ENCODE data around the gene MACF1.
"Not testable (repeated sequence)": the region's sequence is repeated elsewhere in the genome, so short reads cannot be mapped to it uniquely, and the experiment has no call there.

Gene MACF1

DNA sequence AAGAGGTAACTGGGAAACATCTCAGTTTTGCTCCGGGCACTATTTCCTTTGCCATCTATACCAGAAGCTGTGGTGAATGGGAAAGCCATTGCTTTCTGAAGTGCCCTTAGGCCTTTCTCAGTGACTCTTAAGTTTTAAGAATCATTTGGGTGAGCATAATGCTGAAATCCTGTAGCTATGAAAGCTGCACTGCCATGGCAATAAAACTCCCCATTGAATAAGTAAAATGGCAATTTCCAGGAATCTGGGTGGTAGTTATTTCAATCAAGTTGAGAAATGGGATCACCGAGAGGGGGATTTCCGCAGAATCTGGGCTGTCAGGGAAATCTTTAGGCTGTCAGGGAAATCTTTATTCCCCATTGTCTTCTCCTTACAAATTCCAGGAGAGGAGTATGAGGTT, 26.8 kb upstream of the MACF1 start:
- no peak for DNase-seq (ENCODE audit: low read depth in 2 of 2)

DNA sequence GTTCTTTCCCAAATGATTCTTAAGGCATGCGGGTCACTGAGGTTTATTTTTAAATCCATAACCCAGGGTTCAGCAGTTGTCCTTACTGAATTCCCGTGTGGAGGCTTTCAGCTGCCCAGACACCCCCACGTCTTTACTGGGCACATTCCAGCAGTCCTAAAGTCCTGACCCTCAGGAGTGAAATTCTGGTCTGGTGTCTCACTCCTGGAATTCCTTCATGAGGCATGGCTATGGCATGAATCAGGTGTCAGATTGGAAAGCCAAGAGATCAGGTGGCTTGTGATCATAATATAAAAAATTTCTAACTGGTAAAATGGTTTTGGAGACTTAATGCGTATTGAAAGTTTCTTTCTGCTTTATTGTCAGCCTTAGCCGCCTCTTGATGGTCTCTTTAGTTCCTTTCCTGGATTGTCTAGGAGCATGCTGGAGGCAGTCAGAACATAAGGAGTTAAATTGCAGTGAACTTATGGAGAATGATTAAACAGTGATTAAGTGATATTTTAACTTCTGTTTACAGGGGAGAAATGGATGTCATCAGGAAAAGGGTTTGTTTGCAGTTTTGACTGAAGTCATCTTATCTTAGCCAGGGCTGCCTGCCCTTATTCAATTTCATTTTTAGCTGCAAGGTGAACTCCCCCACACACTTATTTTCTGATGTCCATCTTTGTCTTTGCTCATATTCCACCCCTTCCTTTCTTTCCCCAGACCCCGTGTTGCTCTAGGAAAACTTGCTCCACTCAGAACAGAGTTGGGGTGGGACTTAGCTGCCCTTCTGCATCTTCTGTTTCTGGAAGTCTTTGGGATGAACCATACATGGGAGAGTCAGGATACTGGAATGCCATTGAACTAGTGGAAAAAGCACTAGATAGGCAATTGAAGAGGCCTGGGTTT, 25.7 kb upstream of the MACF1 start:
- DNase-seq (ENCODE audit: low read depth in 2 of 2), result no peak

DNA sequence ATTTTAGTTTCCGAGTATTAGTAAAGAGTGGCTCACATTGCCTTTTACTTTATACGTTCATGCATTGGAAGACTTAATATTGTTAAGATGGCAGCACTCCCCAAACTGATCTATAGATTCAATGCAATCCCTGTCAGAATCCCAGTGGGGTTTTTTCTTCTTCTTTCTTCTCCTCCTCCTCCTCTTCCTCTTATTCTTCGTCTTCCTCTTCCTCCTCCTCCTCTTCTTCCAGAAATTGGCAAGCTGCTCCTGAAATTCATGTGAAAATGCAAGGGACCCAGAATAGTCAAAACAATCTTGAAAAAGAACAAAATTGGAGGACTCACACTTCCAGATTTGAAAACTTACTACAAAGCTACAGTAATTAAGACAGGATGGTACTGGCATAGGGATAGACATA, 23.2 kb upstream of the MACF1 start:
- no peak for DNase-seq (ENCODE audit: low read depth in 2 of 2)

DNA sequence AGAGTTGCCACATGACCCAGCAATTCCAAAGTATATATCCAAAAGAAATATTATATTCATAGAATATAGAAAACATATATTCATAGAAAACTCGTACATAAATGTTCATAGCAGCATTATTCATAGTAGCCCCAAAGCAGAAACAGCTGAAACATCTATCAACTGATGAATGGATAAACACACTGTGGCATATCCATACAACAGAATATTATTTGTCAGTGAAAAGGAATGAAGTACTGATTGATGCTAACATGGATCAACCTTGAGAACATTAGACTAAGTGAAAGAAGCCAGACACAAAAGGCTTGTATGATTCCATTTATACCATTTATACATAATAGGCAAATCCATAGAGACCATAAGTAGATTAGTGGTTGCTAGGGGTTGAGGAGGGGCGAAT, 21.7 kb upstream of the MACF1 start:
- DNase-seq (ENCODE audit: low read depth in 2 of 2), result no peak

DNA sequence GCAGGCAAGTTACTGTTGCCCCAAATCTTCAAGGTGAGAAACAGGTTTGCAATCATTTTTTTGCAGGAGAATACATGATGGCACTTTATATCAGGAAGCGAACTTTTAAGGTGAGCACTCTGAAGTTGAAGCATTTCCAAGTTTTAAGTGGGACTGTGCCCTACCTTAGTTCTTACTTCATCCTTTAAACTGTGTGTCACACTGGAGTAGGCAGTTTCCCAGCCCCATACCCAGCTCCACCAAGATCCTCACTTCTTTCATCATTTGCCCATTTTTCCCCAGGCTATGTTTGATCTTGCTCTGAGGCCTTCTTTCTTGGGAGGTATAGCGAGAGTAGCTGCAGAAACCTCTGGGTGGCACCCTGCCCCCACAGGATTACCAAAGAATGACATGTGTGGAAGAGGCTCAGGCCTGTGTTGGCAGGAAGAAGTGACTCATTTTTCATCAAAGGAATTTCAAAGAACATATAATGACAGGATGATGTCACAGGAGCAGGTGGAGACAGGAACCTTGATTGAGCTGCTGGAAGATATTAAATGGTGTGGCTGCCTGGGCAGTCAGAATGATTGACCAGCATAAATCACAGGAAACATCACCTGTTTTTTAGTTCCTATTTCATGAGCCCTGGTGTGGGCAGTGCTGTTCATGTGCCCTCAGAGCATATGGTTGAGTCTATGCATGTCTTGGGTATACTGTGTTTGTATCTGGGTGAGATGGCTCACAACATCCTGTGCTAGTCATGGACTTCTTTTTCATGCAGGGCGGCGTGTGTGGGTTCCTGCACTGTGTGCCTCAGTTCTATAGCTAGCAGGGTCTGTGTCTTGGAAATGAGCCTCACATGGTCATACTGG, 20.8 kb upstream of the MACF1 start:
- peak; percentile 78 to 84 for DNase-seq (ENCODE audit: low read depth in 2 of 2)

DNA sequence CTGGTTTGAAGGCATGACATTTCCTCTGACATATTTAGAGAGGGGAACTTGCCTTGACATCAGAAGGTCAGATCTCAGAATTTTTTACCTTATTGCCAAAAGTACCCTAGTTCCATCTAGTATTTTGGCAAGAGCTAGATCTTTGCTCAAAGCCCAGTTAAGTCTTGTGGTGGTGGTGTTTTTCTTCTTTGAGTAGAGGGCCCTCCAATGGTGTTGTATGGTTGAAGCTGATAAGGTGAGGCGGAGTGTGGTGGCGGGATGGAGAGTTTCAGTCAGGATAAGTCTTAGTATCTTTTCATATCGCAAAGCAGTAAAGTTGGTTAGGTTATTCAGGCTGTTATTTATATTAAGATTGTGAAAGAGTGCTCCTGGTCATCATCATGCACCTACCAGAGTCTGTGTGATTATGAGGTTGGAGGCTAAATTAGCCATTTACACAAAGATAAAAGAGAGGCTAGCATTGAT, 20.1 kb upstream of the MACF1 start:
- DNase-seq (ENCODE audit: low read depth in 2 of 2), result no peak

DNA sequence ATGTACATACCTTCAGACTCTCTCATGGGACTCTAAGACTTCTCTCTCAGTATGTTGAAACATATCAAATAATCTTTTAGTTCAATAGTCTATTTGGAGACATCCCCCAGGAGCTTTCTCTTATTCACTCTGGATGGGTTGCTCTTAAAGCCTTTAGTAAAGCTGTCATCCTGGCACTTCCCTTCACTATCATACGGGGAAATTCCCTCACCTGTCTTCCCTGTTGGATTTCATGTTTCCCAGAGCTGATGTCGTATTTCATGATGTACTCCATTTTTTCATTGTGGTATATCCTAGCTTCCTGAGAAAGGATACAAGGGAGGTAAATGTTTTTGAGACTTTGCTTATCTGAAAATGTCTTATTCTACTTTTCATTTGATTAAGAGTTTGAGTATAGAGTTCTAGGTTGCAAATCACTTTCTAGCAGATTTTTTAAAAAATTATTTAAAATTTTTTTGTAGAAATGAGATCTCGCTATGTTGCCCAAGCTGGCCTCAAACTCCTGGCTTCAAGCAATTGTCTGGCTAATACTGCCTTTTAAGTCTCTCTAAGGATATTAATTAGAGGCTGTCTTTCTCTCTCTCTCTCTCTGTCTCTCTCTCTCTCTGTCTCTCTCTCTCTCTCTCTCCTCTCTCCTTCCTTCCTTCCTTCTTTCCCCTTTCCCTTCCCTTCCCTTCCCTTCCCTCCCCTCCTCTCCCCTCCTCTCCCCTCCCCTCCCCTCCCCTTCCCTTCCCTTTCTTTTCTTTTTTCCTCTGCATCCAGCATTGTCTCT, 17.0 kb upstream of the MACF1 start:
- DNase-seq (ENCODE audit: low read depth in 2 of 2), result no peak

DNA sequence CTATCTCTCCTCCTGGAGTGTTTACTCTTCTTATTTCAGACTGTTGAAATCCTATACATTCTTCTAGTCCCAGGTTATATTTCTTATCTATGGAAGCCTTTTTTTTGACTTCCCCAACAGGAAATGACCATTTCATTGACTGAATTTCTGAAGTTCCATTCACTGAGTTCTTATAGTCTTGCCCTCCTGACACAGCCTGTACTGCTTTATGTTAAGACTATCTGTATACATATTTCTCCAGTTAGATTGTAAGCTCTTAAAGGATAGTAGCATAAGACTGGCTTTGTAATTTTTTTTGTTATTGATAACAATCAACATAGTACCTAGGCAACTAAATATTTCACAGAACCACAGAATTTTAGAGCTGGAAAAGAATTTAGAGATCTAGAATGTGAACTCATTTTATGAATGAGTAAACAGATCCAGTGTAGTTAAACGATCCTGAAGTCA, 14.9 kb upstream of the MACF1 start:
- no peak for DNase-seq (ENCODE audit: low read depth in 2 of 2)

DNA sequence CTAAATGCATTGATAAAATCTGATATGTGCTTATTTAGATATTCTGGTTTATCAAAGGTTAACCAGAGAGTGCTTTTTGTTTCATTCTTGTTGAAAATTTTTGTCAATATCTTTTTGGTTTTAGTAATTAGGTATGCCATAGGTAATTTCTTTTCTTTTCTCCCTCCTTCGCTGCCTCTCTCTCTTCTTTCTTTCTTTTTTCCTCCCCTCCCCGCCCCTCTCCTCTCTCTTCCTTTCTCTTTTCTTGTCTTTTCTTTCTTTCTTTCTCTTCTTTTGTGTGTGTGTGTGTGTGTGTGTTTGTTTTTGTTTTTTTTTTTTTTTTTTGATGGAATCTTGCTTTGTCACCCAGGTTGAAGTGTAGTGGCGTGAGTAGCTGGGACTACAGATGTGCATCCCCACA, 14.4 kb upstream of the MACF1 start:
- DNase-seq (ENCODE audit: low read depth in 2 of 2), result no peak

DNA sequence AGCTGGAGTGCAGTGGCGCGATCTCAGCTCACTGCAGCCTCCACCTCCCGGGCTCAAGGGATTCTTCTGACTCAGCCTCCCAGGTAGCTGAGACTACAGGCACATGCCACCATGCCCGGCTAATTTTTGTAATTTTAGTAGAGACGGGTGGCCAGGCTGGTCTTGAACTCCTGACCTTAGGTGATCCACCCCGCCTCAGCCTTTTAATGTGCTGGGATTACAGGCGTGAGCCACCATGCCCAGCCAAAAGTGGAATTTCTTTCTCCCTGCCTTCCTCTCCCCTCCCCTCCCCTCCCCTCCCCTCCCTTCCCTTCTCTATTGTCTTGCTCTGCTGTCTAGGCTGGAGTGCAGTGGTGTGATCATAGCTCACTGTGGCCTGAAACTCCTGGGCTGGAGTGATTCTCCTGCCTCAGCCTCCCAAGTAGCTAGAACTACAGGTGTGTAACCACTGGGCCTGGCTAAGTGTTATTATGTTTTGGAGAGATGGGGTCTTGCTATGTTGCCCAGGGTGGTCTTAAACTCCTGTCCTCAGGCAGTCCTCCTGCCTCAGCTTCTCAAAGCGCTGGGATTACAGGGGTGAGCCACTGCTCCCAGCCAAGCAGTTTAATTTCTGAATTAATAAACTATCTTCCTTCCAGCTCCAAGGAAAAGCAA, 10.0 kb upstream of the MACF1 start:
- no peak for DNase-seq (ENCODE audit: low read depth in 2 of 2)

DNA sequence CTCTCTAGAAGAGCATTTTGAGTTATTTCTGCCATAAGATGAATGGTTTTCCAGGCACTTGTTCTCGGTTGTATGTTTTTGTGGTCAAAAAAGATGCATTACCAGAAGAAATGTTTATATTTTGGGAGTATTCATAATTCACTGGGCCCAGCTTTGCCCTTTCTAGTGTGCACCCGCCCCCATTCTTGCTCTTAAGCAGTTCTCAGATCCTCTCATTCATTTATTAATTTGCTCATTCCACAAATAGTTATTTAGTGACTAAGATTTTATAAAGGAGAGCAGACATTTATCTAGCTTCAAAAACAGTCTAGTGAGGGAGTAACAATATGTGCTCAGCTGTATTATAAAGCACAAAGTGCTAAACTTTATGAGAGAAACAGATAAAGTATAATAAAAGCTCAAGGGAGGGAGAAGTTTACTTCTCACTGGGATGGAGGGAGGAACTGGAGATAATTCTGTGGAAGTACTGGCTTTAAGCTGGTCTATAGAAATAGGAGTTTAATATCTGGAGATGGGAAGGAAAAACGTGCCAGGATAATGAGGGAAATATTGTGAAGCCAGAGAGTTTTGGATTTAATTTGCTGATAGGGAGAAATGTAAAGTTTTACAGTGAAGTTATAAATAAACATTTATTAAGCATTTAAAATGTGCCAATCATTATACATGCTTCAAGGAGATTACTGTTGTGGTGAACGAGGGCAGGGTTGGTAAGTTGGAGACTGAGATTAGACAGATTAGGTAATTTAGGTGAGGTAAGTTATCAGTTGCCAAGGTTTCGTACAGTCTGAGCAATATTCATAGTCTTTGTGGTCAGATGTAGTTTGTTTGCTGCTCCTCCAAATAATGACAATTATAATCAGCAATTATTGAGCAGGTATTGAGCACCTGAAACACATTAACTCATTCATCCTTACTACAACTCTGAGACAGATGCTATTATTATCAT, 9.1 kb upstream of the MACF1 start:
- no peak for DNase-seq (ENCODE audit: low read depth in 2 of 2)

DNA sequence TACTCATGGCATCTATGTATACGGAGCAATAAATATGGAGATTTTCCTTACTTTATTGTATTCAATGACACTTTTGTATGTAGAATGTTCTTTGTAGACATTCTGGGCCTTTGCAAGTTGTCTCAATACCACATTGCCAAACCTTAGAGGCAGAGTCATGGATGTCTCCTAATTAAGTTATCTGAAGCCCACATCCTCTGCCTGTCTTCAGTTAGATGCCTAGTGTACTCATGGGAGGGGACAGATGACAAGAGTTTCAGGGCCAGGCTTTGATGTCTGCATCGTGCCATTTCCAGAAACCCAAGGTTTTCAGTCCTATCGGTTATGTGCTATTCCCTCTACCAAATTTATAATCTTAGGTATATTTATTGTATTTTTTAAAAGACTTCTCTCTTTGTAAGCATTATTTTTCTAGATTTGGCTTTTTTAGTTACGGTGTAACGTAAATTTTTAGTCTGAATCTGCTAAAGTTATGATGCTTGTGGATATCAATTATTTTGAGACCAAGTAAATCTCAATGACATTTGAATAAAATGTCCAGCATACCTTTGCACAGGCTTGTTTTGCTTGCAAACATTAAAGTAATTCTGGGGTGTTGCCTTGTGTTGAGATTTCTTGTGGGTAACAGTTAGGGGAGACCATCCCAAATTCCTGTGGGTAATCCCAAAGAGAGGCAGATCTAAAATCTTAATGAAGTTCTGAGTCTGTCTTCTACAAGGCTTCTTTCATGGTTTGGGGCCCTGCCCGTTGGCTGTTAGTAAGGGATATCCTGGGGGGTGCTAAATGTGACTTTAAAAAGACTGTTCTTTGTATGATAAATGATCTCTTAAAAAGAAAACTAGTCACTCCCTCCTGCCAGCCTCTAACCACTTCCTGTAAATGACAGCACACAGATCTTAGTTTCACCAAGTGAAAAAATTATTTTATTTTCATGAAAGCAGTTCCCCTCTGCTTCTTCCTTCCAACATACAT, 8.0 kb upstream of the MACF1 start:
- peak; percentile 42 to 66 for DNase-seq (ENCODE audit: low read depth in 2 of 2)

DNA sequence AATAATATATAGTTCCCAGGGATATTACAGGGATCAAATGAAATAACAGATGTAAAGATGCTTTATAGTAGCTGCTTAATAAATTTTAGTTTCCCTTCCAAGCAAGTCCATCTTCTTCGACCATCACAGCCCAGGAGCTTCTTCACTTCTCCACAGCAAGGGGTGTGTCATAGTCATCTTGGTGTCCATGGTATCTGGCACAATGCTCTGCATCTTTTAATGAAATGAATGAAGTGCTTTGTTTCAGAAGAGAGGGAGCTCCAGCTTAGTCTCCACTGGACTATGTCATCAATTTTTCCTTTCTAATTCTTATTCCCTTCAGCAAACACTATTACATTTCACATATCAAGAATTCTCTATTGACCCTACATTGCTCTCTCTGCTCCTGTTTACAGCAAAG, 4.9 kb upstream of the MACF1 start:
- no peak for DNase-seq (ENCODE audit: low read depth in 2 of 2)

DNA sequence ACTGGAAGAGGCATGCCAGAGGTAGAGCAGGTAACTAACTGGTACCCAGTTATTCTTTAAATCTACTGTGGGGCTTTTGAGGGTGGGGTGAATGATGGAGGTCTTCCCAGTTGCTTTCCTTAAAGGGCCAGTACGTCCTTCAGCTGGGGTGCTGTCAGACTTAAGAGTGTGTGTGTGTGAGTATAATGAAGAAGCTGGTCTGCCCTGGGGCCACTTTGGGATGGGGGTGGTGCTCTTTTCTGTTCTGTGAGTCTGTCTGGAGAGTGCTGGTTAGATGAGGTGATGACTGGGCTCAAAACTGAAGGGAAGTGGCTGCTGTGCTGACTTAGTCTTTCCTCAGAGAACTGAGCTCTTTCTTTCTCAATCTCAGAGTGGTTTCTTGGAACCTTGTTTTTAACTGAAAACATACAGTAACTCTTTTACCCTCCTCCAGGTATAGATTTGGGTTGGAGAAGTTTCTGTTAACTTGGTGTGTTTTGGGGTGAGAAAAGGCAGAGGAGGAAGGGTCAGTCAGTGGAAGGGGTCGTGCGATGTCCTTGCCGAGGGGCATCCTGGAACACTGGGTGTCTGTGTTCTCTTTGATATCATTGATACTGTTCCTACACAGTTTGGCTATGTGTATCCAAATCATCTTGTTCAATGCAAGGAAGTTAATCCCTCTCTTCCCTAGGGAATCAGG, 746 bp downstream of the MACF1 start:
- DNase-seq (ENCODE audit: low read depth in 2 of 2), result peak; percentile 62 to 72

DNA sequence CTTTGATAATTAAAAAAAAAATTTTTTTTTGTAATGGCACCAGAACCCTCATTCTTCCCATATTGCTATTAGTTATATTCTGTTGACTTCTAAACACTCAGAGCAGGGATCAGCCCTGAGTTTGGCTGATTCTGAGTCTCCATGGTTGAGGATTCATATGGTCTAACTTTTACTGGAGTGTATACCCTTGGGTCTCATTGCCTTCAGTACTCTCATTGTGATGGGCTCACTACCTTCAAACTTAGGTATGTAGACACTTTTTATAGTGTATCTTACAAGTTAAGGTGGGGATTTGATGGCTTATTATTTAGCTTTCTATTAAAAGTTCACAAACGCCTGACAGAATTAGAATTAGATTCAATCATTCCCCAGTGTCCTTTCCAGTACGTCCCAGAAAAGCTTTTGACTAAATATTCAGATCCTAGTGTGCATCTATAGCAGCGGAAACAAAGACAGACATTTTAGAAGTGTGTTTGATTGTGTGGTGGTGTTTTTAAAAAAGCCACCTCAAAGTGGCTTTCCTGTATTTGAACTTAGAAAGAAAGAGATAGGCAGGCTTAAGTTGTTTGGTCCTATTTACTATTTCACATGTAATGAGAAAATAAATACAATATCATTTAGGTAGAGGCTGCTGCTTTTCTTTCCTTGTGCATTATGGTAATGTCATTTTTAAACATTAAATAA, 1.4 kb downstream of the MACF1 start:
- no peak for DNase-seq (ENCODE audit: low read depth in 2 of 2)

DNA sequence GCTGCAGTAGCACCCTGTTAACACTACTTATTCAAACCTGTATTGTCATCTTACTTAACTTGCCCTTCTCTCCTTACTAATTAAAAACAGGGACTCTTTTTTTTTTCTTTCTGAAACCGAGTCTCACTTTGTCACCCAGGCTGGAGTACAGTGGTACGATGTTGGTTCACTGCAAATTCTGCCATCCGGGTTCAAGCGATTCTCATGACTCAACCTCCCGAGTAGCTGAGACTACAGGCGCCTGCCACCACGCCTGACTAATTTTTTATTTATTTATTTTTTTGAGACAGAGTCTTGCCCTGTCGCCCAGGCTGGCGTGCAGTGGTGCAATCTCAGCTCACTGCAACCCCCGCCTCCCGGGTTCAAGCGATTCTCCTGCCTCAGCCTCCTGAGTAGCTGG, 3.9 kb downstream of the MACF1 start:
- not testable (repeated sequence) for DNase-seq (ENCODE audit: low read depth in 2 of 2)

DNA sequence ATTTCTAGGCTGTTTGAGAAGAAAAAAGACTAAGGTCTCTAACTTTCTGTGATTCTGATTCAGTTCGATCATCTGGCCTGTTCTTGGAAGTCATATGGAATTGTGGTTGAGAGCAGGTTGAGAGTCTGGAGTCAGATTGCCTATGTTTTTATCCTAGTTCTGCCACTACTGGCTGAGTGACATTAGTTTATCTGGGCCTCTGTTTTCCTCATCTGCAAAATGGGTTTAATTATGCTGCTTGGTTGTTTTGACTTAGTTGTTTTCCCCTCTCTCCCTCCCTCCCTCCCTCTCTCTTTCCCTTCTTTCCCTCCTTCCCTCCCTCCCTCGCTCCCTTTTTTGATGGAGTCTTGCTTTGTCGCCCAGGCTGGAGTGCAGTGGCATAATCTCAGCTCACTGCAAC, 6.2 kb downstream of the MACF1 start:
- DNase-seq (ENCODE audit: low read depth in 2 of 2), result no peak

DNA sequence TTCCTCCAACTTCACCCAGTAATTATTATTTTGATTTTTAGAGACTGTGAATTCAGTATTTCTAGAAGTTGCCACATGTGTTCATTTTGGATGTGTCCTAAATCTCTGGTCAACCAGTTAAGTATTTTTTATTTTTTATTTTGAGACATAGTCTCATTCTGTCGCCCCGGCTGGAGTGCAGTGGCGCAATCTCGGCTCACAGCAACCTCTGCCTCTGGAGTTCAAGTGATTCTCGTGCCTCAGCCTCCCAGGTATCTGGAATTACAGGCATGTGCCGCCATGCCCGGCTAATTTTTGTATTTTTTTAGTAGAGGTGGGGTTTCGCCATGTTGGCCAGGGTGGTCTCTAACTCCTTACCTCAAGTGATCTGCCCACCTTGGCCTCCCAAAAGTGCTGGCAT, 8.0 kb downstream of the MACF1 start:
- DNase-seq (ENCODE audit: low read depth in 2 of 2), result no peak

All from stimulated activated CD8-positive, alpha-beta memory T cell treated with anti-CD3 and anti-CD28 coated beads, Interleukin-7, amount 100 ng/mL, for 4 hours (primary cell).